ENCODE results near the gene DUSP12. TPM values are rescaled to one million over a fixed set of nuclear protein-coding genes. Genes with fewer than 3 reads are reported as not detected.
"Not testable (repeated sequence)": the region's sequence is repeated elsewhere in the genome, so short reads cannot be mapped to it uniquely, and the experiment has no call there.

Gene DUSP12
- polyA plus RNA-seq, 1 donor from 2014 or later = 47.3 TPM

DNA sequence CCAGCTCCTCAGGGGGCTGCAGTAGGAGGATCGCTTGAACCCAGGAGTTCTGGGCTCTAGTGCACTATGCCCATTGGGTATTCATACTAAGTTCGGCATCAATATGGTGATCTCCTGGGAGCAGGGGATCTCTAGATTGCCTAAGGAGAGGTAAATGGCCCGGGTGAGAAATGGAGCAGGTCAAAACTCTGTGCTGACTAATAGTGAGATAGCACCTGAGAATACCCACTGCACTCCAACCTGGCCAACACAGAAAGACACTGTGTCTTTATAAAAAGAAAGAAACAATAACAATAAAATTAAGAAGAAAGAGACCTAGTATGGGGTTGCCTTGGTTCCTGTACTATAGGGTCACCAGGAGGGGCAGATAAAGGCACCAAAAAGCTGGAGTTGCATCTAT lies 13.7 kb upstream of the DUSP12 start:
- peaks cover 24 to 32% (median 30%) of the 10 kb centered on the region in 3 donors for H3K4me1 Mint-ChIP-seq
- H3K9me3 Mint-ChIP-seq = no peaks in the 10 kb centered on the region
- peak overlapping the region in 1 of 3 donors; percentile 8 for H3K27ac Mint-ChIP-seq
- no peaks in the 10 kb centered on the region for H3K36me3 Mint-ChIP-seq
- H3K27me3 Mint-ChIP-seq = no peaks in the 10 kb centered on the region
- no peak overlapping the region for H3K4me3 Mint-ChIP-seq

- Mint-ChIP-seq H3K4me3 (no peak overlapping the region), H3K9me3 (no peaks in the 10 kb centered on the region), H3K27ac (peak overlapping the region in 2 of 3 donors; percentile 8 to 71), H3K4me1 (peaks cover 31 to 36% (median 34%) of the 10 kb centered on the region in 3 donors), H3K36me3 (no peaks in the 10 kb centered on the region), H3K27me3 (no peaks in the 10 kb centered on the region)
Observed at GRCh38 chr1:161736335-161736969, 13.1 kb upstream of the DUSP12 start.

DNA sequence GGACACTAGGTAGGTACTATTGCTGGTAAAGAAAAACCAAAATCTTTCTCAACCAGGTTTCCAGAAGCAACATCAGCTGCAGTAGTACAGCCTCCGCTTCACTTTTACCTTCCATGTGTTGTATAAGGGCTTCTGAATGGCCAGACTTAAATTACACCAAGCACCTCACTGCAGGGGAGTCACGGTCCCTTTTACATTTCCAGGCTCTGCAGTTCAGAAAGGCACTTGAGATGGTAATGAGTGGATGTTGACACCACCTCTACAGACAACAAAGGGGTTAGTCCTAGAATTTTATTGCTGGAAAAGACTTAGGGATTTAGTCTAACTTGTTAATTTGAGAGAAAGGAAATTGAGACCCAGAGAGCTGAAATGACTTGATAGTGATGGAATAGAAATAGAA lies 12.0 kb upstream of the DUSP12 start:
- Mint-ChIP-seq H3K4me1 (peaks cover 31 to 38% (median 33%) of the 10 kb centered on the region in 3 donors), H3K36me3 (no peaks in the 10 kb centered on the region), H3K4me3 (no peak overlapping the region), H3K9me3 (no peaks in the 10 kb centered on the region), H3K27ac (peak overlapping the region in 1 of 3 donors; percentile 14), H3K27me3 (no peaks in the 10 kb centered on the region)

DNA sequence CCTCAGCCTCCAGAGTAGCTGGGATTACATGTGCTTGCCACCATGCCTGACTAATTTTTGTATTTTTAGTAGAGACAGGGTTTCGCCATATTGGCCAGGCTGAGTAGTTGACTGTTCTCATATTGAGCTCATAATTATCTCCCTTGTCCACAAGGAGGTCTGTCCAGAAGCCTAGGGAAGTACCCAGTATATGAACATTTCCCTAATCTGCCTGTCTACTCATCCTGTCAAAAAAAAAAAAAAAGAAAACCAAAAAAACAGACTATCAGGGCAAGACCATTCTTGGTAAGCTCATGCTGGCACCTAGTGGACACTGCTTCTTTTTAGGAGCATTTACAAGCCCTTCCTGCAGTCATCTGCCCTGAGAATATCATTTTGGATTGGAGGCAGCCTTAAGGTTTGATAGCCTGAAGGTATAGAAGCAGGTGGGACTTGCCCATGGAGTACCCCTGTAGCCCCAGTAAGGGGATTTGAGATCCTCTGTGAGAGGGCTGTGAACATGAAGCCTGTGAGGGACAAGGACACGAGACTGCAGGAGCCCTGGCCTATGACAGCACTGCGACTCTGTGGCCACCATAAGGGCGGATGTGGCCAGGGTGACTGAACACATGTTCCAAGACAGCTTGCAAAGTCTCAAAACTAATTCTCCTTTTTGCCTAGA lies 10.8 kb upstream of the DUSP12 start:
- no peaks in the 10 kb centered on the region for H3K36me3 Mint-ChIP-seq
- H3K4me1 Mint-ChIP-seq = peaks cover 31 to 38% (median 33%) of the 10 kb centered on the region in 3 donors
- no peaks in the 10 kb centered on the region for H3K9me3 Mint-ChIP-seq
- no peaks in the 10 kb centered on the region for H3K27me3 Mint-ChIP-seq
- H3K4me3 Mint-ChIP-seq = peak overlapping the region; percentile 28 to 77 (median 54)
- peak overlapping the region; percentile 53 to 97 (median 94) for H3K27ac Mint-ChIP-seq

DNA sequence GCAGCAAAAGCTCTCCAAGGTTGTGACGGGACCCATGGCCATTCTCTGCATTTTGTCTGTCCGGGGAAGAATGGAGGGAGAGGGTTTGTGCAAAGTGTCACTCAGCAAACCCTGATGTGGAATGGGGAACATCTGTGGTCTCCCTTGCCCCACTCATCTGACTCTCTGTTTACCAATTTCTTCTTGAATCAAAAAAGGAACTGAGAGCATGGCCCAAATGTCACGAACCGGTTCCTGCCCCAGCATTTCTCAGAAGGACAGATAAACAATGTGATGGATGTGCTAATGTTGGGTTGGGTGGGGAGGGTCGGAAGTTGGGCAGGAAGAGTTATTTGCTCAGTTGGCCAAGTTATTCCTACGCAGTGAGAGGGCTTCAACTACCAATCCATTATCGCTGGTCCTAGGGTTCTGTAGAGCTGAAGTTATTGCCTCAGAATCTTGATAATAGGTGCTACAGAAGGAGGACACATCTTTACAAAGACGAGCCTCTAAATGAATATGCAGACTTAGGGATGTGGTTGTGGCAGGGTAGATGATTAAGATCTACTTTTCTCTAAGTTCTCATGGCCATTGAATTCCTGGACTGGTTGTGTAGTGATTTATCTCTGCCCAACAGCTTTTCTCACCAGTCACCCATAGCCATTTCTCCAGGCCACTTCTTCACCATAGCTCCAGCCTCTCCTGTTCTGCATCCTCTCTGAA lies 9.6 kb upstream of the DUSP12 start:
- Mint-ChIP-seq H3K4me1 (peaks cover 33 to 40% (median 33%) of the 10 kb centered on the region in 3 donors), H3K9me3 (no peaks in the 10 kb centered on the region), H3K27ac (peak overlapping the region; percentile 53 to 97 (median 94)), H3K36me3 (no peaks in the 10 kb centered on the region), H3K27me3 (no peaks in the 10 kb centered on the region), H3K4me3 (peak overlapping the region; percentile 28 to 83 (median 44))

DNA sequence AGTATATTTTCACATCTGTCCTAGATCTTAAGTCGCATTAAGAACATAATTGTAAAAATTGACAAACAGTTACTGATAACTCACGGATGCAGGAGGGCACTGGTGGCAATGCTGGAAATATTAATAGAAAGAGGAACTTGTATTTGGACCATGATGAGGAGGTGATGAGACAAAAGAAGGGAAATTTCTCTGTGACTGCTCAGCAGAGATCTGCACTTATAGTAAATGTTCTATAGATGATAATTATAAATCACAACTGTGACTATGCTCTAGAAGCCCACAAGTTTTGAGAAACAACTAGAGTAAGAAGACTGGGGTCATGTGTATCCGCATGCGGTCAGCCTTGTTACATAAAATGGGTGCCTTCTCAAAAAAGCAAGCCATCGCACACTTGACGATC lies 8.7 kb upstream of the DUSP12 start:
- Mint-ChIP-seq H3K36me3 (peaks cover 3% of the 10 kb centered on the region), H3K9me3 (no peaks in the 10 kb centered on the region), H3K4me1 (peaks cover 33 to 40% (median 33%) of the 10 kb centered on the region in 3 donors), H3K27me3 (no peaks in the 10 kb centered on the region), H3K4me3 (peak overlapping the region in 3 of 4 donors; percentile 18 to 83 (median 82)), H3K27ac (peak overlapping the region; percentile 53 to 97 (median 94))

- no peaks in the 10 kb centered on the region for H3K27me3 Mint-ChIP-seq
- peaks cover 36 to 40% (median 40%) of the 10 kb centered on the region in 3 donors for H3K4me1 Mint-ChIP-seq
- H3K27ac Mint-ChIP-seq = no peak overlapping the region
- no peak overlapping the region for H3K4me3 Mint-ChIP-seq
- H3K9me3 Mint-ChIP-seq = no peaks in the 10 kb centered on the region
- peaks cover 3% of the 10 kb centered on the region for H3K36me3 Mint-ChIP-seq
Observed at GRCh38 chr1:161743231-161743630, 6.4 kb upstream of the DUSP12 start.

- Mint-ChIP-seq H3K4me3 (peak overlapping the region; percentile 50 to 95 (median 85)), H3K9me3 (no peaks in the 10 kb centered on the region), H3K36me3 (peaks cover 3% of the 10 kb centered on the region), H3K27me3 (no peaks in the 10 kb centered on the region), H3K4me1 (peaks cover 18 to 25% (median 22%) of the 10 kb centered on the region in 3 donors), H3K27ac (peak overlapping the region in 2 of 3 donors; percentile 15 to 74)
Observed at GRCh38 chr1:161747801-161748200, 1.8 kb upstream of the DUSP12 start.

DNA sequence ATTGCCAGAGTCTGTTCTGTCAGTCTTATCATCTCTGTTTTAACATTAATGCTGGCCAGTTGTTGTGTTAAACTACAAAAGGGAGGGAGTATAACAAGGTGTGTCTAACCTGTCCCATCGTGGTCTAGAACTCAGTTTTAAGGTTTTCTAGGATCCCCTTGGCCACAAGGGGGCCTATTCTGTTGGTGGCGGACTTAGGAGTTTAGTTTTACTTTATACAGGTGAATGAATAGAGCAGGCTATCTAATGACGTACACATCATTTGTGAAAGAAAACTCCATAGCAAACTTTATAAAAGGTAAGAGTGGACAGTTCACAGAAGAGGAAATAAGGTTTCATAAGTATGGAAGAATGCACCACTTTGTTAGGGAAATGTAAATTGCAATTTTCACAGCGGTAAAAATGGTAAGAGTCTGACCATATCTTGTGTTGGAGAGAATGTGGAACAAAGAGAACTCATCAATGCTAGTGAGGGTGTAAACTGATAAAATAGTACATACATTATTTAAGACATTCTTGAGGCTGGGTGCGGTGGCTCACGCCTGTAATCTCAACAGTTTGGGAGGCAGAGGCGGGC lies 14.0 kb downstream of the DUSP12 start:
- H3K27me3 Mint-ChIP-seq = no peaks in the 10 kb centered on the region
- no peaks in the 10 kb centered on the region for H3K36me3 Mint-ChIP-seq
- H3K9me3 Mint-ChIP-seq = no peaks in the 10 kb centered on the region
- H3K4me1 Mint-ChIP-seq = peaks cover 22 to 25% (median 23%) of the 10 kb centered on the region in 3 donors
- H3K4me3 Mint-ChIP-seq = peak overlapping the region; percentile 65 to 89 (median 86)
- peak overlapping the region; percentile 39 to 87 (median 46) for H3K27ac Mint-ChIP-seq

DNA sequence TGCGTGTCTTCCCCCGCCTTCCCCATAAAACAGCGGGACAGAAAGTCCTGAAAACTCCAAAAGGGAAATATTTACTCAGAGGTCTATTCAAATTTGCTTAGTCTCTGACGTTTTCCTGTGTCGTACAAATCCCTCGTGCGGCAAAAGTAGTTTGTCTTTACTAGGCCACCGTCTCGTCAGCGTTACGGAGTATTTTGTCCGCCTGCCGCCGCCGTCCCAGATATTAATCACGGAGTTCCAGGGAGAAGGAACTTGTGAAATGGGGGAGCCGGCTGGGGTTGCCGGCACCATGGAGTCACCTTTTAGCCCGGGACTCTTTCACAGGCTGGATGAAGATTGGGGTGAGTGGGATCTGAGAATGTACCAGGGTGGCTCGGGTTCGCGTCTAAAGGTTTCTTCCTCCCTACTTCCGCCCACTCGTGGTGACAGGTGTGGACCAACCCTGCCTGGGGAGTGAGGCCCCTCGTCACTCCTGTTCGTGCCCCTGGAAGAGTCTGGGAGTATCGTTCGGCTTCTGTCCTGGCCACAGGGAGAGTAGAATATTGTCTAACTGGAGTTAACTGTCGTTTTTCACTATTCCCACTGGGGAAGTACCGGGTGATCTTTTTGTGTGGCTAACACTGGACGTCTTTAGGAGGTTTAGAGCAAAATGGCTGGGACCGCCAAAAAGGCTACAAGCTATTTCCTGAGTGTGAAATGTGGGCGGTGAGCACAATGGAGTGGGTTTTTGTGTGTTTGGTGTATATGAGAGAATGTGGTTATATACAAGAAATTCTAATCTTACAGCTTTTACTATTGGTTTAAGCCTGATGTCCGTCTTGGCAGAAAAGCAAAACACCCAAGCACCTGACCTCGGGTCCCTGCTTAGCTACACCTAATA lies 16.8 kb downstream of the DUSP12 start, which contains the start of gene ATF6:
TSS of gene ATF6 (plus strand) at position 219 of the 880 bp plus-strand sequence. CDS start at position 260, 41 bp downstream.
- Mint-ChIP-seq H3K27ac (peak within 1 kb of the TSS; percentile 91 to 100 (median 98)), H3K27me3 (no peaks in the 10 kb centered on the region), H3K9me3 (no peaks in the 10 kb centered on the region), H3K36me3 (no peaks in the 10 kb centered on the region), H3K4me3 (peak within 1 kb of the TSS; percentile 98 to 99 (median 98)), H3K4me1 (peaks cover 27 to 31% (median 30%) of the 10 kb centered on the region in 3 donors)

GRCh38 chr1:161768461-161768860 lies 18.9 kb downstream of the DUSP12 start:
- Mint-ChIP-seq H3K4me3 (peak overlapping the region in 3 of 4 donors; percentile 49 to 98 (median 71)), H3K4me1 (peaks cover 24 to 29% (median 27%) of the 10 kb centered on the region in 3 donors), H3K36me3 (peaks cover 2% of the 10 kb centered on the region), H3K27ac (peak overlapping the region in 1 of 3 donors; percentile 5), H3K9me3 (no peaks in the 10 kb centered on the region), H3K27me3 (no peaks in the 10 kb centered on the region)

GRCh38 chr1:161768986-161769672 lies 19.5 kb downstream of the DUSP12 start:
- Mint-ChIP-seq H3K27me3 (no peaks in the 10 kb centered on the region), H3K27ac (no peak overlapping the region), H3K4me1 (peaks cover 20 to 28% (median 23%) of the 10 kb centered on the region in 3 donors), H3K4me3 (no peak overlapping the region), H3K36me3 (peaks cover 4% of the 10 kb centered on the region), H3K9me3 (no peaks in the 10 kb centered on the region)

DNA sequence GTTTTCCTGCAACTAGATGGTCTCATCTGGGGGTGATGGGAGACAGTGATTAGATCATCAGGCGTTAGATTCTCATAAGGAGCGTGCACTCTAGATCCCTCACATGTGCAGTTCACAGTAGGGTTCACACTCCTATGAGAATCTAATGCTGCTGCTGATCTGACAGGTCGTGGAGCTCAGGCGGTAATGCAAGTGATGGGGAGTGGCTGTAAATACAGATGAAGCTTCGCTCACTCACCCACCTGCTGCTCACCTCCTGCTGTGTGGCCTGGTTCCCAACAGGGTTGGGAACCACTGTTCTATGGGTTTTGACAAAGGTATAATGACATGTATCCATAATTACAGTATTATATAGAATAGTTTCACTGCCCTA lies 20.1 kb downstream of the DUSP12 start:
- H3K4me1 Mint-ChIP-seq = peaks cover 20 to 28% (median 24%) of the 10 kb centered on the region in 3 donors
- H3K4me3 Mint-ChIP-seq = peak overlapping the region in 3 of 4 donors; percentile 13 to 52 (median 52)
- H3K27ac Mint-ChIP-seq = peak overlapping the region in 1 of 3 donors; percentile 25
- not testable (repeated sequence) for H3K36me3 Mint-ChIP-seq, H3K27me3 Mint-ChIP-seq, H3K9me3 Mint-ChIP-seq
